HG03025 (cell line): ENCODE results near the gene CIDEC.

ENCODE experiments used
- ATAC-seq: cut with Tn5 transposase; IDR thresholded peaks from one replicate; pipeline ENCODE4 v1.9.1; 2021; ENCODE audit warnings: mild to moderate bottlenecking, moderate library complexity; ENCODE audit not compliant: unreplicated experiment, low FRiP score

The CIDEC gene

GRCh38 chr3:9879830-9880549, at the start of gene CIDEC:
Gene CIDEC (minus strand): TSS chr3:9880253. CDS start chr3:9878486, 1,767 bp downstream.
- ATAC-seq, result no peak

GRCh38 chr3:9928158-9928557, 48.1 kb upstream of the CIDEC start:
- ATAC-seq, result no peak

GRCh38 chr3:9918261-9919038, 38.4 kb upstream of the CIDEC start:
- no peak for ATAC-seq

- ATAC-seq, result no peak
Measured at GRCh38 chr3:9917820-9918219, 37.8 kb upstream of the CIDEC start.

GRCh38 chr3:9916734-9917680, 37.0 kb upstream of the CIDEC start, which contains the start of gene IL17RC:
Gene IL17RC (plus strand): TSS chr3:9917098. CDS start chr3:9917316, 218 bp downstream.
- ATAC-seq, result no peak

GRCh38 chr3:9916346-9916733, 36.3 kb upstream of the CIDEC start:
- no peak for ATAC-seq

- no peak for ATAC-seq
Measured at GRCh38 chr3:9915254-9916141, 35.4 kb upstream of the CIDEC start.

- no peak for ATAC-seq
Measured at GRCh38 chr3:9914559-9915253, 34.7 kb upstream of the CIDEC start.

- no peak for ATAC-seq
Measured at GRCh38 chr3:9914011-9914410, 34.0 kb upstream of the CIDEC start.

GRCh38 chr3:9913601-9914000, 33.5 kb upstream of the CIDEC start:
- ATAC-seq, result no peak

GRCh38 chr3:9912294-9912935, 32.4 kb upstream of the CIDEC start:
- ATAC-seq, result no peak

GRCh38 chr3:9911863-9912262, 31.8 kb upstream of the CIDEC start:
- no peak for ATAC-seq

GRCh38 chr3:9909221-9910013, 29.4 kb upstream of the CIDEC start:
- ATAC-seq, result no peak

GRCh38 chr3:9908286-9908685, 28.2 kb upstream of the CIDEC start:
- no peak for ATAC-seq

GRCh38 chr3:9906480-9906879, 26.4 kb upstream of the CIDEC start:
- ATAC-seq, result no peak

- ATAC-seq, result no peak
Measured at GRCh38 chr3:9903904-9904303, 23.9 kb upstream of the CIDEC start.

- no peak for ATAC-seq
Measured at GRCh38 chr3:9903238-9903624, 23.2 kb upstream of the CIDEC start.
